Fibroblast of skin of abdomen (primary cell): ENCODE measurements around the gene CIZ1. TPM values are rescaled to one million over a fixed set of nuclear protein-coding genes. Genes with fewer than 3 reads are reported as not detected.
"Not testable (repeated sequence)": the region's sequence is repeated elsewhere in the genome, so short reads cannot be mapped to it uniquely, and the experiment has no call there.

Experiments used
- DNase-seq: peaks from one replicate; pipeline ENCODE4 v3.0.0-alpha.2; 2013
- polyA plus RNA-seq, 2 experiments: library from polyadenylated mRNA; unstranded; fragments of 120-200 nt; gene quantifications; one replicate each; pipeline ENCODE4 v1.2.1, GENCODE V29; 2013; ENCODE audit not compliant: insufficient read length in 2 of 2

CIZ1 gene
- 141 TPM for polyA plus RNA-seq (2013, experiment 1 of 2; ENCODE audit: insufficient read length)
- 142 TPM for polyA plus RNA-seq (2013, experiment 2 of 2; ENCODE audit: insufficient read length)

DNA sequence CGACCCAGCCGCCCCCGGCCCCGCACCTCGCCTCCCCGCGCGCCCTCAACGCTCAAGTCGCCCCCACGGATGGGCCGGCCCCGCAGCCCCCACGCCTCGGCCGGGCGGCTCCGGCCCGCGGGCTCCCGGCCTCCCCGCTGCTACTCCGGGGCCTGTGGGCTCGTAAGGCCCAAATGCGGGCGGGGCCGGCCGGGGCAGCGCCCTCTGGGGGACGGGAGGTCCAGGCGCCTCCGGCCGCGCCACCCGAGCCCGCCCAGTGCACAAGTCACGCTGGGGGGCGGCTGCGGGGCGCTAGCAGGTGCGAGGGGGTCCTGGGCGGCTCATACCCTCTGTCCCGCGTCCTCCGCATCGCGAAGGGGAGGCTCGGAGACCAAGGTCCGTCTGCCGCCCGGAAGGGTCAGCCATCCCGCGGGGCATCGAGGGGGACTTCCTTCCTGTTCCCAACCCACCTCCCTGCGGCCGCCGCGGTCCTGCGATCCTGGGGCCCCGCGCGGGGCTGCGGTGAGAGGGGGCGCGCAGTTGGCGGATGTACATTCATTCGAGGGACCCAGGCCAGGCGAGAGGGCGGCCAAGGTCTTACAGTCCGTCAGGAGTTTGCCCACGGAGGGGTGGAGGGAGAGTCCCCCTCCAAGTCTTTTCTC, at the start of gene CIZ1:
TSS of gene CIZ1 (minus strand) at position 167 of the 641 bp plus-strand sequence. CDS start 715 bp downstream, outside the sequence.
- DNase-seq, result peak; percentile 77

- no peak for DNase-seq
These were observed 42.5 kb upstream of the CIZ1 start for GRCh38 chr9:128233817-128234406.

- DNase-seq, result no peak
These were observed 41.4 kb upstream of the CIZ1 start for GRCh38 chr9:128232528-128233428.

GRCh38 chr9:128231638-128232527, 40.5 kb upstream of the CIZ1 start:
- no peak for DNase-seq

DNA sequence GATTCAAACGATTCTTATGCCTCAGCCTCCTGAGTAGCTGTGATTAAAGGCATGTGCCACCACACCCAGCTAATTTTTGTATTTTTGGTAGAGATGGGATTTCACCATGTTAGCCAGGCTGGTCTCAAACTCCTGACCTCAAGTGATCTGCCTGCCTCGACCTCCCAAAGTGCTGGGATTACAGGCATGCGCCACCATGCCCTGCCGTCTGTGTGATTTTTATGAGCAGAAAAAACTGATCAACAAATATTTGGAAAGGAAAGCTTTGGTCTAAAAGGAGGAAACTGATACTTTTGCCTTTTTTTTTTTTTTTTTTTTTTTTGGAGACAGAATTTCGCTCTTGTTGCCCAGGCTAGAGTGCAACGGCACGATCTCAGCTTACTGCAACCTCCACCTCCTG, 39.5 kb upstream of the CIZ1 start:
- DNase-seq, result not testable (repeated sequence)

DNA sequence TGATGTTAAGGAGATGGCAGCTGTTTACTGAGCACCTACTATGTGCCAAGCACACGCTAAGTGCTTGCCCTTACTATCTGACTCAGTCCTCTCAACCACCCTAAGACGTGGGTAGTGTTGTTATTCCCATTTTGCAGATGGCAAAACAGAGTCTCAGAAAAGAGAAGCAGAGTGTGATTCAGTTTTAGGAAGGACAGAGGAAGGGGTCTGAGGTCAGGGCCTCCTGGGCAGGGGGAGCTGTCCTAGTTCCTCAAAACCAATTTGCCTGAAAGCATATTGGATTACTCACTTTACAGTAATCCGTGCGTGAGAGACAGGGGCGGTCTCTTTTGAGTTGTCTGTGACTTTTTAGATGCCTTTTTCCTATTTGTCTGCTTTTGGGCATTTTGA, 35.0 kb upstream of the CIZ1 start:
- no peak for DNase-seq

- DNase-seq, result no peak
These were observed 34.5 kb upstream of the CIZ1 start for GRCh38 chr9:128225770-128226411.

- no peak for DNase-seq
These were observed 33.5 kb upstream of the CIZ1 start for GRCh38 chr9:128224877-128225276.

GRCh38 chr9:128222880-128223670, 31.7 kb upstream of the CIZ1 start:
- no peak for DNase-seq

DNA sequence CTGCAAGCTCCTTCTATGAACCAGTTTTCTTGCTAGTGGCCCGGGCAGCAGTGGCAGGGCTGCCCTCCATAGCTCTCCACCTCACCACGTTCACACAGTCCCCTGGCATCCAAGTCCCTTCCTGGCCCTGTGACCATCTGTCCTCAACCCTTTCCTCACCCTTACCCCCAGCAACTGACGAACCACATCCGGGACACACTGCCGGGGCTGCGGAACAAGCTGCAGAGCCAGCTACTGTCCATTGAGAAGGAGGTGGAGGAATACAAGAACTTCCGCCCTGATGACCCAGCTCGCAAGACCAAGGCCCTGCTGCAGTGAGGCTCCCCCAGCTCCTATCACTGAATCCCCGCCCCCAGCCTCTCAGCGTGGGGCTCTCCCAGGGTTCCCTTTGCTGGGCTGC, 30.7 kb upstream of the CIZ1 start:
- no peak for DNase-seq

DNA sequence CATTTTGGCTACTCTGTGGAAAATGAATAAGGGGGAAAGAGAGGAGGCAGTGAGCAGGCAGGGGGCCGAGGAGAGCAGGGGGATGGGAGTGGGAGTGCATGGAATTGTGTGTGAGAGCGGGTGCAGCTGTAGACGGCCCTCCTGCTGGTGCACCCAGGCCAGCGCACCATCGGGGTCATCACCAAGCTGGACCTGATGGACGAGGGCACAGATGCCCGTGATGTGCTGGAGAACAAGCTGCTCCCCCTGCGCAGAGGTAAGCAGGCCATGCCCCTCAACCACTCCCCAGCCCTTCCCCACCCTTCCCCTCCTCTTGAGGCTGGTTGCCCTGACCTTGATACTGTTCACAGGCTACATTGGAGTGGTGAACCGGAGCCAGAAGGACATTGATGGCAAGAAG, 28.5 kb upstream of the CIZ1 start:
- DNase-seq, result no peak

GRCh38 chr9:128218518-128219389, 27.4 kb upstream of the CIZ1 start:
- DNase-seq, result peak; percentile 41

- no peak for DNase-seq
These were observed 26.8 kb upstream of the CIZ1 start for GRCh38 chr9:128218172-128218517.

DNA sequence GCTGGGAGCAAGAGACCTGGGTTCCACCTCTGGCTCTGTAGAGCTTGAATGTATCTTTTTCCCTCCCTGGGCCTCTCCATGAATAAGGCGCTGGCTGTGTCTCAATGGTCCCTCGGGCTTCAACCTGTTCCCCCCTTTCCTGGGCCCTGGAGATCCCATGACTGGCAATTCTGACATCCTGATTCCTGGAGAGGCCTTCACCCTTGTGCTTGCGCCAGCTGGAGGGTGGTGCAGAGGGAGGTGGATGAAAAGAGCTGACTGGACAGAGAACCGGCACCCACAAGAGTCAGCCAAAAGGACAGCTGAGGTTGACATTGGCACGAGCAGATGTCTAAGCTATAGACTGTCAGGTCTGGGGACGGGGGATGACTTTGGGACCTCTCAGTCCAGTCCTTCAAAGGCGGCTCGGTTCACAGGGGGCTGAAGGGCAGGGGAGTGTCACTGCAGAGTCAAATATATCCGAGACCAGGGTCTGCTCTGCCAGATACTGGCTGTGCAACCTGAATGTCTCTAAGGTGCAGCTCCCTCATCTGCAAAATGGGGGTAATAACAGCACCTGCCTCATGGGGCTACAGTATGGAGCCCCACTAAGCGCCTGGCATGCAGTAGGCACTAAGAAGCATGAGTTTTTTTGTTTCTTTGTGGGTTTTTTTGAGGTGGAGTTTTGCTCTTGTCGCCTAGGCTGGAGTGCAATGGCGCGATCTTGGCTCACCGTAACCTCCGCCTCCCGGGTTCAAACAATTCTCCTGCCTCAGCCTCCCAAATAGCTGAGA, 25.6 kb upstream of the CIZ1 start:
- DNase-seq, result no peak

GRCh38 chr9:128215491-128216409, 24.4 kb upstream of the CIZ1 start:
- peak; percentile 87 for DNase-seq

GRCh38 chr9:128214571-128215490, 23.5 kb upstream of the CIZ1 start:
- DNase-seq, result no peak
